HPDE6-E6E7 (cell line): ENCODE measurements around the gene BRD3OS.
A peak's percentile ranks its signal among the peaks of the same experiment; 100 is the strongest.

Source experiments
- DNase-seq: peaks from one replicate; pipeline ENCODE4 v3.0.0; 2011; ENCODE audit warnings: missing footprints; ENCODE audit errors: extremely low spot score

BRD3OS gene, protein sequence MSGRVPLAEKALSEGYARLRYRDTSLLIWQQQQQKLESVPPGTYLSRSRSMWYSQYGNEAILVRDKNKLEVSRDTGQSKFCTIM

DNA sequence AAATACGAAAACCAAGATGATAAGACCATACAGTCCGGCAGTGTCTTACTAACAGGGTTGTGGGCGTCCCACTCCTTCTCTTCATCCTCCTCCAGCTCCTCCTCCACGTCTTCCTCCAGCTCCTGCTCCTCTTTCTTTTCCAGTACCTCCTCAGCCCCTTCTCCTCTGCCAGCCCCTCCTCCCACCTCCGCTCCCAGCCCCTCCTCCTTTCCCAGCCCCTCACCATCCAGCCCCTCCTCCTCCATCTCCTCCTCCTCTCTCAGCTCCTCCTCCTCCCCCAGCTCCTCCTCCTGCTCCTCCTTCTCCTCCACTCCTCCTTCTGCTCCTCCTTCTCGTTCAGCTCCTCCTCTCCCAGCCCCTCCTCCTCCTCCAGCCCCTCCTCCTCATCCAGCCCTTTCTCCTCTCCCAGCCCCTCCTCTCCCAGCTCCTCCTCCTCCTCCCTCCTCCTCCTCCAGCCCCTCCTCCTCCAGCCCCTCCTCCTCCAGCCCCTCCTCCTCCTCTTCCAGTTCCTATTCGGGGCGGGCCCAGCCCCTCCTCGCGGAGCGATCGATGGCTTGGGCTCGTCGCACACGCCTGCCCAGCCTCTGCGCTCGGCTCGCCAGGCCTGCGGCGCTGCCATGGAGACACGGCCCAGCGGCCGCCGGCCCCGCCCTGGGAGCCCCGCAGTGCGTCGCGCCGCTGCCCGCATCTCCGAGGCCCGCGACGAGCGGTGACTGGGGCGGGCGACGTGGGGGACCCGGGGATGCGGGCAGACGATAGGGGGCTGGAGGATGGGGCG, at the start of gene BRD3OS:
TSS of gene BRD3OS (plus strand) at position 654 of the 778 bp plus-strand sequence. CDS start 1,267 bp downstream, outside the sequence.
- DNase-seq, result peak; percentile 87

DNA sequence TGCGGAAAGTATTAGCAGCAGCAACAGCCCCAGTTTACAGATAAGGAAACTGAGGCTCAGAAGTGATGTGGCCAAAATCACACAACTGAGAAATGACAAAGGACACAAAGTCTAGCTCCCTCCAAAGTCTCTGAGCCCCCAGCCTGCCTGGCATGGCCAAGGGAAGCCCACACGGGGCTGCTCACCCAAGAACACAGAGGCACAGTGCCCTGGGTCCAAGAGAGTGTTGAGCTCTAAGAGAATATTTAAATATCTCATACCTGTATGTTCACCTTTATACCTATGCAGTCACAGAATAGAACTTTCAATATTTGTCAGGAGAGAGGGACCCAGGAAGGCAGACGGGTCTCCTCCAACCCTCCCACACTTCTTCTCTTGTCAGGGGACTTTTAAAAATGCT, 49.8 kb upstream of the BRD3OS start:
- no peak for DNase-seq

DNA sequence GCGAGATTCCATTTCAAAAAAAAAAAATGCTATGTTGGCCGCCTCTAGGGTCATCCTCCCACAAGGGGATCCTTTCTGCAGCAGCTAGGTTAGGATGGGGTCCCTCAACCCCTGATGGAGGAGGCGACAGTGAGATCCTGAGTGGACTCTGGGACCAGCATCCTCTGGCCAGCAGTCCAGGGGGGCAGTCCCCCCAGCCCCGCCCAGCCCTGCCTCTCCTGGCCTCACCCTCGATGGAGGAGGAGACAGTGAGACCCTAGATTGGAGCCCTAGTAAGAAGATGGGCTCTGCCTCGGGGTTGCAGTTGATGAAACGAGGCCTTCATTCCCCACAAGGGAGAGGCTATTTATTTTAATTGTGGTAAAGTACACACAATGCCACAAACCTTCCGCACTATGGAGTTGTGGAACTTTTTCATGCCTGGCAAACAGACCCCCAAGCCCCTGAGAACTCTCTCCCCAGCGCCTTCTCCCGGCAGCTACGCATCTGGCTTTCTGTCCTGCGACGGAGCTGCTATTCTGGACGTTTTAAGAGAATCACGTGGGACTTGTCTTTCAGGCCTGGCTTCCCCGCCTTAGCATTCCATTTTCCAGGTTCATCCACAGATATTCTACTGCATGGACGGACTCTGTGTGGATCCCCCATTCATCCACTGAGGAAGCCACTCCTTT, 49.0 kb upstream of the BRD3OS start:
- no peak for DNase-seq

DNA sequence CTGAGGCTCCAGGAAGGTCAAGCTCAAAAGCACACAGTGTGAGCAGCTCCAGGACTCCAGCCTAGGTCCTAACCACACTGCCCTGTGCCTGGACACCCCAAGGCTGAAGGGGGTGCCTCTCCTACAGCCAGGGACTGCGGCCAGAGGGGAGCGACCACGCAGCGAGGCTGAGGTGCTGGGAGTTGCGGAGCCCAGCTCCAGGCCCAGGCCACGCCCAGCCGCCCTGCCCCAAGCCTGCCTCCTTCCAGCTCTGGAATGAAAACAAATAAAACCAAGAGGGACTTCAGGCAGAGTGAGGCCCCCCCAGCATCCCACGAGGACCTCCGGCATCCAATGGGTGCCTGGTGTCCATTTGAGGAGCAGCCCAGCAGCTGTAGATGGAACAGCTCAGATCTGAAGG, 48.4 kb upstream of the BRD3OS start:
- DNase-seq, result no peak

DNA sequence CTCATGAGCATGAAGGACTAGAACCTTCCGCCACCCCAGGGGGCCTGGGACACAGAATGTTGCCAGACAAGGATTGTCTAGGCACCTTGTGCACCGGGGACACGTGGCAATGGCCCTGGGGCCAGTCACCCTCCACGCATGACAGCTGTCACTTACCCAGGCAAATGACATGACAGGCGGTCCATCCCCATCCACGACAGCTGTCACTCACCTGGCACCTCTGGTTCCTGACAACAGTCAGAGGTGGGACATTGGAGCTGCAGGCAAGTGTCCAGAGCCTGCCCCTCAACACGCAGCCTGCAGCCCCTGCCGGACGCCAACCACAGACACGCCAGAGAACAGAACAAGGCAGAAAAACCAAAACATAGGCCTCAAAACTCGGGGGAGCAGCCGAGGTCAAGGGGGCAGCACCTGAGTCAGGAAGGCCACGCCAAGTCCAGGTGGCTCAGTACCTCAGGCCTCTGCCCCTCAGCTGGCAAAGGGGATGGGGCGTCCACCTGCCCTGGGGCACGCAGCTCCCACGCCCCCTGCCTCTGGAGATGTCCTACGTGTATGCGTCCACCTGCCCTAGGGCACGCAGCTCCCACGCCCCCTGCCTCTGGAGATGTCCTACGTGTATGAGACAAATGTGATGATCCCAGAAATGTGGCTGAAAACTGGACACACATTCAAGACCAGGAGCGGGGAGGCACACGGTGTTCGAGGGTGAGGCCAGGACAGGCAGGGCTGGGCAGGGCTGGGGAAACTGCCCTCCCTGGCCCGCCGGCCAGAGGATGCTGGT, 47.7 kb upstream of the BRD3OS start:
- no peak for DNase-seq

DNA sequence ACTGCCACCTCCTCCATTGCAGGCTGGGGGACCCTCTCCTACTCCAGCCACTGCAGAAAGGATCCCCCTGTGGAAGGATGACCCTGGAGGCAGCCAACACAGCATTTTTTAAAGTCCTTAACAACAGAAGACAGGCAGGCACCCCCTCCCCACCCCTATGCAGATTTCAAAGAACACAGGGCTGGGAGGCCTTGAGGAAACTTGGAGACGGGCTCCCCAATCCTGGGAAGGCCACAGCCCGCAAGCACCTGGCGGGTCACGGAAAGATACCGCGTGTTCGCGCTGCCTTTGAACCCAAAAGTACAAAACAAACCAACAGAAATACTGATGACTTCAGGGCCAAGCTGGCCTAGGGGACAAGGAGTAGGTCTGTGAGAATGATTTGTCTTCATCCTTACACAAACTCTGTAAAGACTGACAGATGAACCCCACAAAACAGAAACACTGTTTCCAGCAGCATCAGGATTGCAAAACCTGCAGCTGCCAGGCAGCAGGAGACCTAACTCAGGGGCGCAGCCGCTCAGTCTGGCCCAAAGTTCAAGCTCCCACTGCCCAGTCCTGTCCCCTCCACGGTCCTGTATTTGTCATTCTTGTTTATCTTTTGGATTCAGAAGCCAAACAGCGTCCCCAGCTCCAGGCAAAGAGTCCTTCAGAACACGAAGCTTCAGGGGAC, 46.9 kb upstream of the BRD3OS start:
- no peak for DNase-seq

DNA sequence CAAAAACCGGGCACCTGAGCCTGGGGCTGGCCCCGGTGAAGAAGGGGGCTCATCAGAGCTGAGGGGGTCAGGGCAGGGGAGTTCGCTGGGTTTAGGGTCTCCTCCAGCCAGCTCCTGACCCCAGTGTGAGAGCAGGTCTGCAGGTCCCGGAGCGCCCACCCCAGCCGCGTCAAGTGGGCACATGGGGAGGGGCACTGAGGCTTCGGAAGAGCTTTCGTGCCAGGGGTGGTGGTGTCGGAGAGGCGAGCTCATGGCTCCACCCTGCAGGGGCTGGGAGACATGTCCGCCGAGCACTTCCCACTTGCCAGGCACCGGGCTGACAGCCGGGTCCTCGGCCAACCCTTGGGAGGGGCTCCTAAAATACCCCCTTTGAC, 46.4 kb upstream of the BRD3OS start:
- no peak for DNase-seq

DNA sequence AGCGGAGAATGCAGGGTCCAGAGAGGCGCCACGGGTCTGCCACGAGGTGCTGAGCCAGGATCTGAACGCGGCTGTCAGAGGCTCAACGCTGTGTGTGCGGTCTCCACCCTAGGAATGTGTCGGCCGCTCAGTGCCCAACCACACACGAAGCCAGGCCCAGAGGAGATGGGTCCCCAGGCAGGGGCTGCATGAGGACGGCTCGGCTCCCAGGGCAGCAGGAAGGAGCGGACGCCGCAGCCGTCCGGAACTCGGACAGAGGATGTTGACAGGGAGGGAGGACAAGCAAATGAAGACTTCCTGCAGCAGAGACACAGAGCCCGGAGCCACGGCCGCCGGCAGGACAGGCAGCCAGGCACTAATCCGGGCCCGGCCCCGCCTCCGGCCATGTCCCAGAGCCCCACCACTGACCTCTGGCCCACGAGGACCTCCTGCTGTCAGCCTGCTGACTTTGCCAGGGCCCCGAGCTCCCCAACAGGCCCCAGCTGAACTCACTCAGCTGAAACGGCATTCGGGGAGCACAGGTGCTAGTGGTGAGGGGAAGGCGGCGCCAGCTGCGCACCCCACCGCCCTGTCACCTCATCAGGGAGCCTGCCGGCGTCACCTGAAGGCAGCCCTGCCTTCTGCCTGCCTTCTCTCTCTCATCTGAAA, 45.9 kb upstream of the BRD3OS start:
- DNase-seq, result no peak

DNA sequence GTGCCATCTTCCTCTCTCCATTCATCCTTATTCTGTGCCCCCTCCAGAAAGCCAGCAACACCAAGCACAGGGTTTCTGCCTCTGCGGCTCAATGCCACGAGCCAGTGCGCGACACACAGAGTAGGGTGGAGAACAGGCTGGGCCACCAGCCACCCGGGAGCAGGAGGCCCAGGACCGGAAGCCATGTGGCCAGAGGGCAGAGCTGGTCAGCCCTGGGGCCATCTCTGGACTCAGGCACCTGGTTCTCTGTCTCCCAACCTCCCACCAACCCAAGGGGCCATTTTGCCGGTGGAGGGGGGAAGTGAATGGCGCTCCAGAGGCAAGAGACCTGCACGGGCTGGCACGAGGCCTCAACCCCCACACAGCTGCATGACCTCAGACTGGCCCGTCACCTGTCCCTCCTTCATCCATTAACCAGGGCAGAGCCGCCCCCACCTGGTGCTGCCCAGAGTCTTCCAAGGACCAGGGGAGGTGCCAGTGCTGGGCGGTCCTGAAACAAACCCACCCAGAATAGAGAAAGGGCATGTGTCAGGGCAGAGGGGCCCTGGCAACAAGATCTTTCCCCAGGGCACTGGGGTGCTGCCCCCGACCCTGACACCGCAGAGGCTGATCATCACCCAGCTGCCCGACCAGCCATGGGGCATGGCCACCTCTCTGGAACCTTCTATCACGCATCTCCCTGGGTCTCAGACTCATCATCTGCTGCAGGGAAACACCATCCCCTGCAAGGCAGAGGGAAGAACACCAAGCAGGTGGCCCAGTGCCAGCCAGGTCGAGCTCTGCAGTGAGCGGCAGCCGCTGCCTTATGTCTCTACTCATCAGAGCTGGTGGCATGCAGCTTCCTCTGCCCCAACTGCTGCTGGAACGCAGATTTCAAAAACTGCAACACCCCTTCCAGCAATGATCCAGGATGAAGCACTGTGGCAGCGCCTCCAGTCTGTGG, 45.1 kb upstream of the BRD3OS start:
- no peak for DNase-seq

DNA sequence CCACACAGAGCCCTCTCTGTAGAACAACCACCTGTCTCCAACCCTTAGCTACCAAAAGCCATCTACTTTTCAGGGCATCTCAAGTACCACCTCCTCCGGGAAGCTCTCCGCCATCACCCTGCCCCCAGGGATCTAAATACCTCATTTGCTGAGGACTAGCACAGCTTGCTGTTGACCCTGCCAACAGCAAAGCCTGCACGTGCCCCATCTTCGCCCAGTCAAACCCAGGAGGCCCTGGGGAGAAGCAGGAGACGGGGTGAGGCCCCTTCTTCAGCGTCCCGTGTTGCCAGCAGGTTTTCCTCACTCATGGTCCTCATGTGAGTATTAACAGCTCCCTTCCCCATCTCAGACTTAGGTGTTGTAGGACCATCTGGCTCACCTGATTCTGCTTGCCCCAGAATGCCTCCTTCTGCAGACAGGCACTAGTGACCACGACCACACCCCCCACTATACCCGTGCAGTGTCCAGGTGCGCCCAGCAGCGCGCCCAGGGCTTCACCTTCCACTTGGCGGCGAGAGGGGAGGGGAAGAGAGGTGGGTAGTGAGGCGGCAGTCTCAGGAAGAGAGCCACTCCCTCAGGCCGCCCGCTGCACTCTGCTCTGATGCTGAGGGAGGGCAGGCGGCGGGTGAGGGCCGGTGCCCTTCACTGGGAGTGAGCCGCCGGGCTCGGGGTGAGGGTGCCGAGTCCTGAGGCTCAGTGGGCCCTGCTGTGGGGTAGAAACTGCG, 44.3 kb upstream of the BRD3OS start:
- DNase-seq, result no peak

DNA sequence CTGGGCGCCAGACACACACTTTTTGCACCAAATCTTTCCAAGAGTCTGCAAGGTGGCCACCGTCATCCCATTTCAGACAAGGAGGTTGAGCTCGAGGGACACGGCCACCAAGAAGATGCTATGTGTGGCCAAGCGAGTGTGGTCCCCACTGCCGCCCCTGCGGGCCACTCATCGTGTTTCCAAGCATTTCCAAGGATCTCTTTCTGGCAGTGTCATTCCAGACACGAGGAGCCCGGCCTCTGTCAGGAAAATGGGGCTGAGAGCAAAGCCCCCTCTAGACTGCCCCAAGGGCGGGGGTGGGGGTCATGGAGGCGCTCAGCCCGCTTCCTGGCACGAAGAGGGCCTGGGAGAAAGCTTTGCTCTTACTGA, 43.7 kb upstream of the BRD3OS start:
- no peak for DNase-seq

DNA sequence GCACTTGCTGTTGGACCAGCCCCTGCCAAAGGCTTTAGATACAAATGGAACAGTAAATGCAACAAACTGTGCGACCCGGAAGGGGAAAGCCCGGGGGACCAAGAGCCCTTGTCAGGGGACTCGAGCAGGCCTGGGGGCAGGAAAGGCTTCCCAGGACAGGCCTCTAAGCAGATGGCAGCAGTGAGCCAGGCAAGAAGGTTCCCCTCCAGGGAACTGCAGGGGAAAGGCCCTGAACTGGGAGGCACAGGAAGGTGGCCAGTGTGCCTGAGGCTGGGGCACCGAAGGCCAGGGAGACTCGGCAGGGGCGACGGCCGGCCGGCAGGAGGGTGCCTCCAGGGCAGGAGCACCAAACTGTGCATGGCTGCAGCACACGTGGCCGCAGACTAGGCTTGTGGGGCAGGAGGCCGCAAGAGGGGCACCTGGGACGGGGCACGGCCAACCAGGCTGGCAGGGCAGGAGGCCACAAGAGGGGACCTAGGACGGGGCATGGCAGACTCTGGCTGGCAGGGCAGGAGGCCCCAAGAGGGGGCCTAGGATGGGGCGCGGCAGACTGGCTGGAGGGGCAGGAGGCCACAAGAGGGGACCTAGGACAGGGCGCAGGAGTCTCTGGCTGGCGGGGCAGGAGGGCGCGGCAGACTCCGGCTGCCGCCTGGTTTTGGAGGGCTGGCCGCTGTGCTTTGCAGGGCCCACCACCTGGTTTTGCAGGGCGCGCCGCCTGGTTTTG, 43.2 kb upstream of the BRD3OS start:
- no peak for DNase-seq

DNA sequence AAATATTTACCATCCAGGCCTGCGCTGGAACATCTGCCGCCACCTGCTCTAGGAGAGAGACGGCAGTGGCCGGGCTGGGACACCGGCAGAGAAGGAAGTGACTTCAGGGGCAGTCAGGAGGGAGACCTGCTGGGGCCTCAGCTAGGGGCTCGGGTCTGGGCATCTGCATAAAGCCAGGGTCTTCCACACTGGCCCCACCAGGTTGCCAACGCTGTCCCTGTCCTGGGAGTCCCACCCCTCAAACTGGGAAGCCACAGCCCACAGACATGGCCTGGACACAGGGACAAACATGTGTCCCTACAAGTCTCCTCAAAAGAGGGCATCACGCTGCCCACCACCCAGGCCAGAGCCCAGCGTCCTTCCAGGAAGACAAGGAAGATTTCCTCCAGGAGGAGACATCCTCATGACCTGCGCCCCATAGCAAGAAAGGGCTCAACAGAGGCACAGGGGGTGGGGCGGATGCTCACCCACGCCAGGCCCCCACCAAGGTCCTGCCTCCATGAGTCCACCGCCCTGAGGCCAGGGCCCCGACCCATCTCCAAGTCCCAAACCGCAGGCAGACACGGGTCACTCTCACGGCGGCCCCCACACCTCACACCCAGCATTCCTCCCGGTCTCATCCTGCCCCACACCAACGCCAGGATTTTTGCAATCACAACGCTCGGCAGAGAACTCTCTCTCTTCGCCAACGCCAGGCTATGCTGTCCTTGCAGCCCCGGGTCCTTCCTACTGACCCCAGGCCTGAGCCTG, 42.1 kb upstream of the BRD3OS start:
- DNase-seq, result no peak

DNA sequence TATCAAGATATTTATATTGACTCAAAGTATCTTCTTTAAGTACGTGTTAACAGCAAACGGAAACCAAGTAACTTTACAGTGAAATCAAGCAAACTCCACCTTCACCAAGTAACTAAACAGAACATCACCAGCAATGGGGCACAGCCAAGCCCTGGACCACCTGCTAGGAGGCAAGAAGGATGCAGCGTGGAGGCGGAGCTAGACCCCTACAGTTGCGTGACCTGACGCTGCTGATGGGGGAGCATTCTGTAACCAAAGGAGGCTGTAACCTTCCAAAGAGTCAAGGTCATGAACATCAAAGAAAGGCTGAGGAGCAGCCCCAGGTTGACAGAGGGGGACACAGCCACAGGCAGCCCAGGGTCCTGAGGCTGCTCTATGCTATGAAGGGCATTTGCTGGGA, 39.2 kb upstream of the BRD3OS start:
- no peak for DNase-seq

DNA sequence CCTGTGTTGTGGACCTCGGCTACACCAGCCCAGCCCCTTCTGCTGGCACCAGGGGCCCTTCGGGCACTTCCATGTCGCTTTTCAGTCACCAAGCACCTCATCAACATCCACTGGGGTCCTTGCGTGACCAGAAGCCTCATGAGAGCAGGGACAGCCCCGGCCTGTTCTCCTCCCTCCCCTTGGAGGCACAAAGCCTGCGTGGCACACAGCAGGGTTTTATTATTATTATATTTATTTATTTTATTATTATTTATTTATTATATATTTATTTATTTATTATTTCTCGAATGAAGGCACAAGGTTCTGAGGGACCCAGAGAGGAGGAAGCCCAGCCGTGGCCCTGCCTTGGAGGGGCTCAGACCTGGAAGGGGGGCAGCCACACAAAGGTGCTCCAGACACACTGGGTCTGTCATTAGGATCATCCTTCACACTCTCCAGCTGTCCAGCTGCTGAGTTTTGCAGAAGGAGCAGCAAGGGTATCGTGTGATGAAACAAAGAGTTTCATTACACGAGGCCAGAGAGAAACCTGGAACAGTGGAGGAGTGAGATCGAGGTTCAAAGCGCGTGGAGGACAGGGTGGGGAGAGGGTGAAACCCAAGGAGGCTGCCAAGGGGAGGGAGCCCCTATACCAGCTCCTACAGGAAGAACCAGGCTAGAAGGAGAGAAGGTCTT, 38.4 kb upstream of the BRD3OS start:
- DNase-seq, result no peak

DNA sequence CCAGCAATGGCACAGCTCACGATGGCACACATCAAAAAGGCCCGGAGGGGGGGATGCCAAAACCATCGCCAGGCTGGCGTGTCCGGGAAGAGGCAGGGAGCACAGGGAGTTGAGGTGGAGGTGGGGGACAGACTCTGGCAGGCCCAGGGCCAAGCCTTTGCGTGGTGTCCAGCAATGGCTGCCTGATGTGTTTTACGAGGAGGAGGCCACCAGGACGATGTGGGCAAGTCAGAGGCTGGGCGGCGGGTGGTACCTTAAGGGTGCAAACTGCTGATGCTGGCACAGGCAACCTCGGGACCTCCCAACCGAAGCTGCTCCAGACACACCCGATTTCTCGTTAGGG, 37.9 kb upstream of the BRD3OS start:
- no peak for DNase-seq

DNA sequence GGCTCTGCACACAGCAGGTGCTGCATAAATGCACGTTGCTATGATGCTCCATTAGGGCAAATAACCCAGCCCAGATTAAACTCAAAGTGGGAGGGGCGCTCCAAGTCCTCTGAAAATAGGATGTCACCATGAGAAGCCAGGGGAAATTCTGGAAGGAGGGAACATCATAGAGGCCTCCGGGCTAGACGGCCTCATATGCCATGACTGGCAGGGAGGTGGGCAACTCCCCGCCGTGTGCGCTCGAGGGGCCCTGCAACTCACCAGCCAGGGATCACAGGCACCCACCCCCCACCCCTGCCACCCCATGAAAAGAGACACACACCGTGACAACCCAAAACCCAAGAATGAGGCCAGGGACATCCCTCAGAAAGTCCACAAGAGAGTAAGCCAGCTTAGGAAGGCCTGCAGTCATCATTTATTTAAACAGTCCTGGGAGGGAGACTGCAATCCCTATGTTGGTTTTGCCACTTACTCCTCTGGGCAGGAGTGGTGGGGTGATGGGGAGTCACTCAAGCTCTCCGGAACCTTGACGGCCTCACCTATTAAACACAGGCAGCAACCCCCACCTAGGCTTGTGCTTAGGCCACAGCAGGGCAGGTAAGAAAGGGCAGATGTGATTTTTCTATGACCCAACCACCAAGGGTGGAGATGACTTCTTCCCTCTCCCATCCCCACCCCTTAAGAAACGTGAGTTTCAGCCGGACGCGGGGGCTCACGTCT, 37.2 kb upstream of the BRD3OS start:
- DNase-seq, result no peak
